Measurements from ENCODE around the gene LY6G6F. TPM values are rescaled to one million over a fixed set of nuclear protein-coding genes. Genes with fewer than 3 reads are reported as not detected.
A peak's percentile ranks its signal among the peaks of the same experiment; 100 is the strongest.

Gene LY6G6F
- total and polyA plus RNA-seq, 2 of the 13 experiments (the other 11 are each of a cell fraction or from before 2014, with no cell fraction given) = not detected

- TF ChIP-seq PAXIP1 (CRISPR knock-in tag; conservative IDR thresholded peaks at IDR 0.05) = peak; percentile 44
- TF ChIP-seq, protein P1, sequence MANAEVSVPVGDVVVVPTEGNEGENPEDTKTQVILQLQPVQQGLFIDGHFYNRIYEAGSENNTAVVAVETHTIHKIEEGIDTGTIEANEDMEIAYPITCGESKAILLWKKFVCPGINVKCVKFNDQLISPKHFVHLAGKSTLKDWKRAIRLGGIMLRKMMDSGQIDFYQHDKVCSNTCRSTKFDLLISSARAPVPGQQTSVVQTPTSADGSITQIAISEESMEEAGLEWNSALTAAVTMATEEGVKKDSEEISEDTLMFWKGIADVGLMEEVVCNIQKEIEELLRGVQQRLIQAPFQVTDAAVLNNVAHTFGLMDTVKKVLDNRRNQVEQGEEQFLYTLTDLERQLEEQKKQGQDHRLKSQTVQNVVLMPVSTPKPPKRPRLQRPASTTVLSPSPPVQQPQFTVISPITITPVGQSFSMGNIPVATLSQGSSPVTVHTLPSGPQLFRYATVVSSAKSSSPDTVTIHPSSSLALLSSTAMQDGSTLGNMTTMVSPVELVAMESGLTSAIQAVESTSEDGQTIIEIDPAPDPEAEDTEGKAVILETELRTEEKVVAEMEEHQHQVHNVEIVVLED (CRISPR knock-in tag; IDR thresholded peaks at IDR 0.05; ENCODE audit: borderline replicate concordance) = peak; percentile 81; the same call in 1 of the 2 replicates
- TF ChIP-seq DBP (CRISPR knock-in tag; IDR thresholded peaks at IDR 0.05; ENCODE audit: not compliant biosample characterization) = peak; percentile 50
- peak; percentile 97 for TF ChIP-seq RBM39 (IDR thresholded peaks at IDR 0.05; ENCODE audit: low read depth, low read length, poor library complexity, severe bottlenecking)
- TF ChIP-seq BHLHE40 (IDR thresholded peaks at IDR 0.05; ENCODE audit: low read length) = peak; percentile 15
- 0 out of 2 replicates have a peak, but pooled peaks have one; percentile 16 for TF ChIP-seq TEAD2 (CRISPR knock-in tag; IDR thresholded peaks at IDR 0.05)
- TF ChIP-seq ZBTB37 (CRISPR knock-in tag; IDR thresholded peaks at IDR 0.05) = 0 out of 2 replicates have a peak, but pooled peaks have one; percentile 49
- peak; percentile 97 for TF ChIP-seq PHF8 (CRISPR knock-in tag; IDR thresholded peaks at IDR 0.05)
- TF ChIP-seq ZNF614 (CRISPR knock-in tag; IDR thresholded peaks at IDR 0.05; ENCODE audit: borderline replicate concordance) = peak; percentile 50; the same call in 1 of the 2 replicates
- TF ChIP-seq ZSCAN20 (CRISPR knock-in tag; IDR thresholded peaks at IDR 0.05; ENCODE audit: borderline replicate concordance) = no peak; the same call in 1 of the 2 replicates
- TF ChIP-seq ZNF367 (CRISPR knock-in tag; IDR thresholded peaks at IDR 0.05; ENCODE audit: borderline replicate concordance) = no peak
- peak; percentile 19 for TF ChIP-seq ZNF883 (CRISPR knock-in tag; IDR thresholded peaks at IDR 0.05; ENCODE audit: not compliant biosample characterization)
- TF ChIP-seq HDAC1 (CRISPR knock-in tag; IDR thresholded peaks at IDR 0.05) = peak; percentile 75
- TF ChIP-seq ZNF790 (CRISPR knock-in tag; IDR thresholded peaks at IDR 0.05; ENCODE audit: borderline replicate concordance) = no peak
- TF ChIP-seq MXI1 (IDR thresholded peaks at IDR 0.05; ENCODE audit: borderline replicate concordance, low read depth, low read length) = peak; percentile 73; the same call in 2 of the 3 replicates
- TF ChIP-seq CEBPZ (IDR thresholded peaks at IDR 0.05; ENCODE audit: low read length) = no peak
These were observed 40.9 kb upstream of the LY6G6F start, which contains the start of gene CSNK2B (continued) for GRCh38 chr6:31665501-31666336.
